GM12878 (cell line): ENCODE measurements around the gene UBC. TPM values are rescaled to one million over a fixed set of nuclear protein-coding genes. Genes with fewer than 3 reads are reported as not detected.
"Not testable (repeated sequence)": the region's sequence is repeated elsewhere in the genome, so short reads cannot be mapped to it uniquely, and the experiment has no call there.

Source experiments
- ATAC-seq: fragments of 200-7000 bp; cut with Tn5 transposase; 3 replicates; pipeline ENCODE4 v1.9.1; 2020; ENCODE audit warnings: mild to moderate bottlenecking, moderate library complexity
- BruUV-seq: library from RNA; stranded (reverse); fragments of 400-500 nt; replicated peaks from 2 replicates; lab custom pipeline; 2021; lab: Mats Ljungman, UMichigan
- CTCF ChIA-PET: fragments of 300-600 bp; sonication (Branson Sonifier 250); formaldehyde crosslinking; extraction: SDS; loops from one replicate; lab custom pipeline; 2021; ENCODE audit warnings: inconsistent platforms; lab: Yijun Ruan, JAX
- POLR2A ChIA-PET: fragments of 350-600 bp; formaldehyde crosslinking; extraction: SDS; loops from one replicate; lab custom pipeline; 2021; ENCODE audit warnings: inconsistent platforms; lab: Charles Lee
- RAD21 ChIA-PET: fragments of 300-600 bp; sonication (Branson Sonifier 250); formaldehyde crosslinking; loops from one replicate; lab custom pipeline; 2023; ENCODE audit warnings: antibody characterized with exemption; ENCODE audit not compliant: unreplicated experiment; lab: Charles Lee
- SMC1A ChIA-PET: fragments of 300-600 bp; sonication (Branson Sonifier 250); formaldehyde crosslinking; loops from one replicate; lab custom pipeline; 2023; ENCODE audit not compliant: unreplicated experiment, uncharacterized antibody; lab: Charles Lee
- DNase-seq: peaks from one replicate; pipeline ENCODE4 v3.0.0-alpha.2; 2011; ENCODE audit warnings: low read depth, low spot score
- FAIRE-seq: peaks from 3 replicates; lab custom pipeline; 2011; peaks lifted over from hg19 to GRCh38; lab: Jason Lieb, UNC
- H2AFZ ChIP-seq: 2 replicates; pipeline ENCODE4 v1.6.0; 2011; ENCODE audit warnings: low read depth, low read length, control low read depth; ENCODE audit not compliant: control insufficient read depth
- H3K27ac ChIP-seq: 2 replicates; pipeline ENCODE4 v1.5.1; 2011; ENCODE audit warnings: control low read depth; ENCODE audit not compliant: control insufficient read depth, insufficient read depth
- H3K27me3 ChIP-seq, 2 experiments: replicated peaks in 1 of 2; 2 replicates each; pipeline versions ENCODE4 v1.6.0 to v1.6.1; 2011; ENCODE audit warnings: low read length in 1 of 2; ENCODE audit not compliant: control insufficient read depth in 2 of 2, insufficient read depth in 2 of 2
- H3K36me3 ChIP-seq, 2 experiments: 2 replicates each; pipeline ENCODE4 v1.5.1; 2011; ENCODE audit warnings: low read length in 1 of 2; ENCODE audit not compliant: control insufficient read depth in 2 of 2, insufficient read depth in 2 of 2
- H3K4me1 ChIP-seq: 2 replicates; pipeline ENCODE4 v1.6.1; 2011; ENCODE audit warnings: mild to moderate bottlenecking, low read length, moderate library complexity, mixed read lengths; ENCODE audit not compliant: control insufficient read depth, insufficient read depth
- H3K4me2 ChIP-seq: 2 replicates; pipeline ENCODE4 v1.6.0; 2011; ENCODE audit warnings: control low read depth; ENCODE audit not compliant: control insufficient read depth, insufficient read depth
- H3K4me3 ChIP-seq: fragments of 200-600 bp; sonication (generic); 2 replicates; pipeline ENCODE4 v1.5.1; 2016
- H3K79me2 ChIP-seq: 2 replicates; pipeline ENCODE4 v1.6.0; 2011; ENCODE audit warnings: low read length; ENCODE audit not compliant: control insufficient read depth, insufficient read depth
- H3K9ac ChIP-seq: 2 replicates; pipeline ENCODE4 v1.8.0; 2011; ENCODE audit warnings: low read length, control low read depth, mixed read lengths; ENCODE audit not compliant: control insufficient read depth, insufficient read depth
- H3K9me3 ChIP-seq: replicated peaks from 3 replicates; pipeline ENCODE4 v1.5.1; 2011; ENCODE audit warnings: mild to moderate bottlenecking, low read length; ENCODE audit not compliant: control insufficient read depth, insufficient read depth
- H4K20me1 ChIP-seq: 2 replicates; pipeline ENCODE4 v1.6.0; 2011; ENCODE audit not compliant: control insufficient read depth, insufficient read depth
- BCL3 ChIP-seq: IDR thresholded peaks from 2 replicates; pipeline ENCODE4 v1.6.1; 2011; ENCODE audit warnings: borderline replicate concordance, low read depth, mild to moderate bottlenecking, moderate library complexity, low read length; ENCODE audit not compliant: insufficient read depth, poor library complexity, severe bottlenecking
- CHD4 ChIP-seq: fragments of 200-600 bp; sonication (generic); IDR thresholded peaks from 2 replicates; pipeline ENCODE4 v1.6.1; 2016; ENCODE audit warnings: mild to moderate bottlenecking
- KDM1A ChIP-seq: fragments of 200-600 bp; sonication (generic); IDR thresholded peaks from 2 replicates; pipeline ENCODE4 v1.6.1; 2016; ENCODE audit warnings: borderline replicate concordance
- STAT3 ChIP-seq: IDR thresholded peaks from 2 replicates; pipeline ENCODE4 v1.6.1; 2011; ENCODE audit warnings: low read depth, low read length, improper control_type of control experiment
- TBL1XR1 ChIP-seq: IDR thresholded peaks from 2 replicates; pipeline ENCODE4 v1.6.1; 2012; ENCODE audit warnings: low read depth, low read length, improper control_type of control experiment
- ZBTB4 ChIP-seq: fragments of 450-650 bp; formaldehyde crosslinking; IDR thresholded peaks from 2 replicates; pipeline ENCODE4 v1.4.0; 2022; ENCODE audit warnings: mild to moderate bottlenecking, moderate library complexity
- ZNF207 ChIP-seq: fragments of 450-650 bp; IDR thresholded peaks from 2 replicates; pipeline ENCODE4 v1.6.1; 2014; ENCODE audit warnings: antibody characterized with exemption, mild to moderate bottlenecking, borderline replicate concordance
- WGBS: methylation state at CpG from one replicate; pipeline ENCODE4 v1.1.6; 2016; ENCODE audit warnings: low lambda C conversion rate; ENCODE audit not compliant: insufficient replicate concordance, insufficient coverage; ENCODE audit errors: missing lambda C conversion rate; 5-methylcytosine and 5-hydroxymethylcytosine counted together
- in situ Hi-C: fragments of 300-500 bp; cut with MboI; formaldehyde crosslinking; loops from 9 replicates; pipeline ENCODE4 v1.14.3; 2018; ENCODE audit warnings: mixed read lengths
- intact Hi-C: fragments of 100-400 bp; cut with micrococcal nuclease; formaldehyde crosslinking; loops from one replicate; pipeline ENCODE4 v1.14.2; 2022; ENCODE audit not compliant: unreplicated experiment
- polyA plus RNA-seq, 11 experiments: library from polyadenylated mRNA; depleted of rRNA in 4 of 11; unstranded in 6 of 11; stranded (reverse) in 5 of 11; fragments of >200 nt; fragmentation: Nextera tagmentation in 4 of 11; fragmentation: Illumina TruSeq in 1 of 11; extraction: Ambion mirVana in 4 of 11; extraction: Trizol in 1 of 11; gene quantifications; 1 replicate in 1 of 11; 2 replicates in 10 of 11; pipeline versions ENCODE4 v1.2.1 to v1.2.3, GENCODE V29; 2011 to 2016; ENCODE audit warnings: inconsistent platforms in 2 of 11, missing spikeins in 2 of 11, low read depth in 1 of 11
- total RNA-seq, 4 experiments: library from RNA; depleted of rRNA in 3 of 4; stranded (reverse); fragments of >200 nt in 3 of 4; fragmentation: Illumina TruSeq in 1 of 4; extraction: Trizol in 1 of 4; gene quantifications; 2 replicates each; pipeline versions ENCODE4 v1.2.1 to v1.2.3, GENCODE V29; 2013 to 2021

The UBC gene
- total and polyA plus RNA-seq, 10 of the 15 experiments (the other 5 are each of a cell fraction or from before 2014, with no cell fraction given), result 653 to 1,666 (median 874) TPM

GRCh38 chr12:124880335-124880734 is 34.1 kb downstream of the UBC start:
- H3K27ac ChIP-seq, H3K4me2 ChIP-seq, DNase-seq, H3K9me3 ChIP-seq, H3K27me3 ChIP-seq, H3K79me2 ChIP-seq, H3K9ac ChIP-seq, BruUV-seq, FAIRE-seq, H2AFZ ChIP-seq, H3K4me3 ChIP-seq, H3K36me3 ChIP-seq, ATAC-seq, intact Hi-C loops, in situ Hi-C loops, H4K20me1 ChIP-seq: not testable (repeated sequence)
- POLR2A ChIA-PET, result interaction anchor here (1.4 kb wide), 1 partner anchor 20 kb away, joined by 3 read pairs; no protein-coding TSS in a partner anchor
- TF ChIP-seq BCL3, result peak; percentile 60
- SMC1A ChIA-PET, result interaction anchor here (0.9 kb wide), 1 partner anchor 13 kb away, joined by 4 read pairs; no protein-coding TSS in a partner anchor
- CTCF ChIA-PET, result interaction anchor here (0.7 to 1.2 kb wide), 3 partner anchors 12 to 108 kb away, joined by 3 to 5 read pairs (median 4); no protein-coding TSS in a partner anchor
- peaks cover 17% of the 10 kb centered on the region for H3K4me1 ChIP-seq
- WGBS, result 39% methylated on average over 11 of the region's 11 CpGs
- RAD21 ChIA-PET, result interaction anchor here (1.5 kb wide), 1 partner anchor 18 kb away, joined by 7 read pairs; no protein-coding TSS in a partner anchor

- H3K27ac ChIP-seq, result no peak overlapping the region
- no peaks in the 10 kb centered on the region for H3K79me2 ChIP-seq
- no peak overlapping the region for H2AFZ ChIP-seq
- SMC1A ChIA-PET, result no interaction called here
- intact Hi-C loops (no loop called here), in situ Hi-C loops (no loop called here)
- DNase-seq, result no peak
- ATAC-seq, result no peak
- BruUV-seq, result no TSS peak
- H3K9ac ChIP-seq, result no peak overlapping the region
- TF ChIP-seq STAT3, result no peak
- no peak for TF ChIP-seq TBL1XR1
- TF ChIP-seq CHD4, result no peak
- TF ChIP-seq ZNF207, result no peak
- no peak for TF ChIP-seq ZBTB4 (CRISPR knock-in tag)
- no peak for TF ChIP-seq KDM1A
- TF ChIP-seq, all 136 proteins: peak for 0
- WGBS, result 70% methylated on average over 18 of the region's 18 CpGs
- H3K27me3 ChIP-seq, result no peaks in the 10 kb centered on the region
- POLR2A ChIA-PET, result interaction anchor here (0.7 kb wide), 1 partner anchor 14 kb away, joined by 4 read pairs; no protein-coding TSS in a partner anchor
- H3K4me3 ChIP-seq, result no peak overlapping the region
- RAD21 ChIA-PET, result interaction anchor here (1.5 kb wide), 1 partner anchor 17 kb away, joined by 7 read pairs; no protein-coding TSS in a partner anchor
- peaks cover 11% of the 10 kb centered on the region; the same call in 1 of the 2 replicates for H3K4me1 ChIP-seq
- no peak overlapping the region for H3K4me2 ChIP-seq
- FAIRE-seq, result no peak
- H4K20me1 ChIP-seq, result no peaks in the 10 kb centered on the region
- H3K9me3 ChIP-seq, result no peaks in the 10 kb centered on the region
- CTCF ChIA-PET, result interaction anchor here (1.1 kb wide), 1 partner anchor 13 kb away, joined by 4 read pairs; no protein-coding TSS in a partner anchor
- no peaks in the 10 kb centered on the region for H3K36me3 ChIP-seq
These were observed 35.5 kb downstream of the UBC start for GRCh38 chr12:124878795-124879516.
